AG09319 (cell line): ENCODE data around the gene NOP10.

Experiments used
- DNase-seq: peaks from one replicate; pipeline ENCODE4 v3.0.0-alpha.2; 2010; ENCODE audit warnings: low read depth; ENCODE audit errors: extremely low read depth
- CTCF ChIP-seq: IDR thresholded peaks from 2 replicates; pipeline ENCODE4 v1.5.1; 2011; ENCODE audit warnings: low read depth, mild to moderate bottlenecking, inconsistent platforms, low read length, moderate library complexity

NOP10 gene

GRCh38 chr15:34301058-34301457 lies 41.9 kb downstream of the NOP10 start:
- no peak for TF ChIP-seq CTCF
- DNase-seq, result no peak

- no peak for DNase-seq
These were observed 45.9 kb downstream of the NOP10 start for GRCh38 chr15:34297059-34297458.

GRCh38 chr15:34292621-34293020 lies 50.3 kb downstream of the NOP10 start:
- no peak for DNase-seq
- no peak for TF ChIP-seq CTCF

More at GRCh38 chr15:34297059-34297458, 45.9 kb downstream of the NOP10 start:
- no peak for TF ChIP-seq CTCF
